ENCODE data around the gene ADAP2. TPM values are rescaled to one million over a fixed set of nuclear protein-coding genes. Genes with fewer than 3 reads are reported as not detected.

The ADAP2 gene
- total and polyA plus RNA-seq, 2 of the 8 experiments (the other 6 are each of a cell fraction or from before 2014, with no cell fraction given): 0.76 to 1.1 TPM

DNA sequence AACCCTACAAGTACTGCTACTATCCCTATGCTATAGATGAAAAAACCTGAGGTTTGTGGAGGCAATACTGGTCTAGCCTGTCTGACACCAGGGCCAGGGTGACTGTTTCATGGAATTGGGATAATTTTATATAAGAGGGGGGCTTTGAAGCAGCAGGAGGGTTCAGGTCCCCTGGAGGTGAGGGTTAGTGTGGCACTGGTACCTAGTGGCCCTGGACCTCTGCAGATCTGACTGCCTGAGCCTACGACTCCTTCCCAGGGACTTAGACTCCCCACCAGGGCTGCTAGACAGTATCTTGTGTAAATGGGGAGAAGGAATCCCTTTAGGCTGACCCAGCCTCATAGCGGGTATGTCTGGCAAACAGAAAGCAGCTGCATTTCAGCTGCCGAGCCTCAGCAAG lies 6.8 kb downstream of the ADAP2 start (continued):
- TF ChIP-seq, protein P1, sequence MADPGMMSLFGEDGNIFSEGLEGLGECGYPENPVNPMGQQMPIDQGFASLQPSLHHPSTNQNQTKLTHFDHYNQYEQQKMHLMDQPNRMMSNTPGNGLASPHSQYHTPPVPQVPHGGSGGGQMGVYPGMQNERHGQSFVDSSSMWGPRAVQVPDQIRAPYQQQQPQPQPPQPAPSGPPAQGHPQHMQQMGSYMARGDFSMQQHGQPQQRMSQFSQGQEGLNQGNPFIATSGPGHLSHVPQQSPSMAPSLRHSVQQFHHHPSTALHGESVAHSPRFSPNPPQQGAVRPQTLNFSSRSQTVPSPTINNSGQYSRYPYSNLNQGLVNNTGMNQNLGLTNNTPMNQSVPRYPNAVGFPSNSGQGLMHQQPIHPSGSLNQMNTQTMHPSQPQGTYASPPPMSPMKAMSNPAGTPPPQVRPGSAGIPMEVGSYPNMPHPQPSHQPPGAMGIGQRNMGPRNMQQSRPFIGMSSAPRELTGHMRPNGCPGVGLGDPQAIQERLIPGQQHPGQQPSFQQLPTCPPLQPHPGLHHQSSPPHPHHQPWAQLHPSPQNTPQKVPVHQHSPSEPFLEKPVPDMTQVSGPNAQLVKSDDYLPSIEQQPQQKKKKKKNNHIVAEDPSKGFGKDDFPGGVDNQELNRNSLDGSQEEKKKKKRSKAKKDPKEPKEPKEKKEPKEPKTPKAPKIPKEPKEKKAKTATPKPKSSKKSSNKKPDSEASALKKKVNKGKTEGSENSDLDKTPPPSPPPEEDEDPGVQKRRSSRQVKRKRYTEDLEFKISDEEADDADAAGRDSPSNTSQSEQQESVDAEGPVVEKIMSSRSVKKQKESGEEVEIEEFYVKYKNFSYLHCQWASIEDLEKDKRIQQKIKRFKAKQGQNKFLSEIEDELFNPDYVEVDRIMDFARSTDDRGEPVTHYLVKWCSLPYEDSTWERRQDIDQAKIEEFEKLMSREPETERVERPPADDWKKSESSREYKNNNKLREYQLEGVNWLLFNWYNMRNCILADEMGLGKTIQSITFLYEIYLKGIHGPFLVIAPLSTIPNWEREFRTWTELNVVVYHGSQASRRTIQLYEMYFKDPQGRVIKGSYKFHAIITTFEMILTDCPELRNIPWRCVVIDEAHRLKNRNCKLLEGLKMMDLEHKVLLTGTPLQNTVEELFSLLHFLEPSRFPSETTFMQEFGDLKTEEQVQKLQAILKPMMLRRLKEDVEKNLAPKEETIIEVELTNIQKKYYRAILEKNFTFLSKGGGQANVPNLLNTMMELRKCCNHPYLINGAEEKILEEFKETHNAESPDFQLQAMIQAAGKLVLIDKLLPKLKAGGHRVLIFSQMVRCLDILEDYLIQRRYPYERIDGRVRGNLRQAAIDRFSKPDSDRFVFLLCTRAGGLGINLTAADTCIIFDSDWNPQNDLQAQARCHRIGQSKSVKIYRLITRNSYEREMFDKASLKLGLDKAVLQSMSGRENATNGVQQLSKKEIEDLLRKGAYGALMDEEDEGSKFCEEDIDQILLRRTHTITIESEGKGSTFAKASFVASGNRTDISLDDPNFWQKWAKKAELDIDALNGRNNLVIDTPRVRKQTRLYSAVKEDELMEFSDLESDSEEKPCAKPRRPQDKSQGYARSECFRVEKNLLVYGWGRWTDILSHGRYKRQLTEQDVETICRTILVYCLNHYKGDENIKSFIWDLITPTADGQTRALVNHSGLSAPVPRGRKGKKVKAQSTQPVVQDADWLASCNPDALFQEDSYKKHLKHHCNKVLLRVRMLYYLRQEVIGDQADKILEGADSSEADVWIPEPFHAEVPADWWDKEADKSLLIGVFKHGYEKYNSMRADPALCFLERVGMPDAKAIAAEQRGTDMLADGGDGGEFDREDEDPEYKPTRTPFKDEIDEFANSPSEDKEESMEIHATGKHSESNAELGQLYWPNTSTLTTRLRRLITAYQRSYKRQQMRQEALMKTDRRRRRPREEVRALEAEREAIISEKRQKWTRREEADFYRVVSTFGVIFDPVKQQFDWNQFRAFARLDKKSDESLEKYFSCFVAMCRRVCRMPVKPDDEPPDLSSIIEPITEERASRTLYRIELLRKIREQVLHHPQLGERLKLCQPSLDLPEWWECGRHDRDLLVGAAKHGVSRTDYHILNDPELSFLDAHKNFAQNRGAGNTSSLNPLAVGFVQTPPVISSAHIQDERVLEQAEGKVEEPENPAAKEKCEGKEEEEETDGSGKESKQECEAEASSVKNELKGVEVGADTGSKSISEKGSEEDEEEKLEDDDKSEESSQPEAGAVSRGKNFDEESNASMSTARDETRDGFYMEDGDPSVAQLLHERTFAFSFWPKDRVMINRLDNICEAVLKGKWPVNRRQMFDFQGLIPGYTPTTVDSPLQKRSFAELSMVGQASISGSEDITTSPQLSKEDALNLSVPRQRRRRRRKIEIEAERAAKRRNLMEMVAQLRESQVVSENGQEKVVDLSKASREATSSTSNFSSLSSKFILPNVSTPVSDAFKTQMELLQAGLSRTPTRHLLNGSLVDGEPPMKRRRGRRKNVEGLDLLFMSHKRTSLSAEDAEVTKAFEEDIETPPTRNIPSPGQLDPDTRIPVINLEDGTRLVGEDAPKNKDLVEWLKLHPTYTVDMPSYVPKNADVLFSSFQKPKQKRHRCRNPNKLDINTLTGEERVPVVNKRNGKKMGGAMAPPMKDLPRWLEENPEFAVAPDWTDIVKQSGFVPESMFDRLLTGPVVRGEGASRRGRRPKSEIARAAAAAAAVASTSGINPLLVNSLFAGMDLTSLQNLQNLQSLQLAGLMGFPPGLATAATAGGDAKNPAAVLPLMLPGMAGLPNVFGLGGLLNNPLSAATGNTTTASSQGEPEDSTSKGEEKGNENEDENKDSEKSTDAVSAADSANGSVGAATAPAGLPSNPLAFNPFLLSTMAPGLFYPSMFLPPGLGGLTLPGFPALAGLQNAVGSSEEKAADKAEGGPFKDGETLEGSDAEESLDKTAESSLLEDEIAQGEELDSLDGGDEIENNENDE (IDR thresholded peaks at IDR 0.05; ENCODE audit: insufficient replicate concordance, low read length): no peak
- TF ChIP-seq JUND (IDR thresholded peaks at IDR 0.05; ENCODE audit: low read length): no peak
- no peak for TF ChIP-seq CHD1 (IDR thresholded peaks at IDR 0.05; ENCODE audit: low read depth, low read length)

Data from H1 (cell line).